Uterus (tissue), 2 donors: ENCODE measurements around the gene HIPK2.

Experiments used
- CTCF ChIP-seq, 4 experiments: fragments of 200-600 bp in 2 of 4; fragments of 450-650 bp in 2 of 4; sonication (generic) in 2 of 4; IDR thresholded peaks; one replicate each; pipeline ENCODE4 v1.5.1; 2016 to 2019; ENCODE audit warnings: antibody characterized with exemption in 4 of 4, mild to moderate bottlenecking in 2 of 4, moderate library complexity in 1 of 4
- POLR2A ChIP-seq, 2 donors: fragments of 450-650 bp; IDR thresholded peaks; one replicate each; pipeline ENCODE4 v1.6.1; 2016; ENCODE audit warnings: antibody characterized with exemption in 2 of 2, mild to moderate bottlenecking in 1 of 2, moderate library complexity in 1 of 2

DNA sequence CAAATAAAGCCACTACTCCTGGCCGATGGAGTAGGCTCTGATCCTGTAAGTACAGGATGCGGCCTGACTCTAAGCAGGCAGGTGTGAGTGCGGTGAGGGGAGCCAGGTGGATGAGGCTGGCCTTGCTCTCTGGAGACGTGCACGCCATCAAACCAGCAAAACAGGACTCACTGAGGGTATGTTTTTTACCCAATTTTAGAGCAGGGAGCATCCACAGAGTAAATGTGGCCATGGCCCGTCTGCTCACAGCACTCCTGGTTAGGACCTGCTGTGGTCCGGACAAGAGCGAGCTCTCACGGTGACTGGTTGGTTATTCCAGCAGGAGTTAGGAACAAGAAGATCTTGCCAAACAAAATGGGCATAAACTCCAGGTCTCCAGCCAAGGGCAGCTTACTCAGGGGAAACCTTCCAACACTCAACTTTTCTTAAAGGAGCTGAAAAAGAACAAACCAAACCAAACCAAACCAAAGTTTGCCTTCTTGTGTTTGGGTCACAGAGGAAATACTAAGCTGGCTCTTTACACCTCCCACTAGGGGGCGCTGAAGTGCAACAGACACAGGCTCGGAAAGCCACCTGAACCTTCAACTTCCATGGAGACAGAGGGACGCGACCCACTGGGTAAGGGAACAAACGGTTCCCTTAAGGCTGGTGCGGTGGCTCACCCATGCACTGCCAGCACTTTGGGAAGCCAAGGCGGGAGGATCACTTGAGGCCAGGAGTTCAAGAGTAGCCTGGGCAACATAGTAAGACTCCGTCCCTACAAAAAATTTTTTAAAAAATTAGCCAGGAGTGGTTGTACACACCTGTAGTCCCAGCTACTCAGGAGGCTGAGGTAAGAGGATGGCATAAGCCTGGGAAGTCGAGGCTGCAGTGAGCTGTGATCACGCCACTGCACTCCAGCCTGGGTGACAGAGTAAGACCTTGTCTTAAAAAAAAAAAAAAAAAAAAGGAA, 131.9 kb downstream of the HIPK2 start:
- TF ChIP-seq CTCF (IDR thresholded peaks at IDR 0.05) (peak; percentile 85 to 90 (median 88)), POLR2A (IDR thresholded peaks at IDR 0.05) (peak in 1 of 2 donors; percentile 12)
